Retina (tissue), 1 donor: Measurements from ENCODE around the gene ALG1.
"Not testable (repeated sequence)": the region's sequence is repeated elsewhere in the genome, so short reads cannot be mapped to it uniquely, and the experiment has no call there.

Source experiments
- DNase-seq: peaks from one replicate; pipeline ENCODE4 v3.0.0-alpha.2; 2016

Gene ALG1, protein sequence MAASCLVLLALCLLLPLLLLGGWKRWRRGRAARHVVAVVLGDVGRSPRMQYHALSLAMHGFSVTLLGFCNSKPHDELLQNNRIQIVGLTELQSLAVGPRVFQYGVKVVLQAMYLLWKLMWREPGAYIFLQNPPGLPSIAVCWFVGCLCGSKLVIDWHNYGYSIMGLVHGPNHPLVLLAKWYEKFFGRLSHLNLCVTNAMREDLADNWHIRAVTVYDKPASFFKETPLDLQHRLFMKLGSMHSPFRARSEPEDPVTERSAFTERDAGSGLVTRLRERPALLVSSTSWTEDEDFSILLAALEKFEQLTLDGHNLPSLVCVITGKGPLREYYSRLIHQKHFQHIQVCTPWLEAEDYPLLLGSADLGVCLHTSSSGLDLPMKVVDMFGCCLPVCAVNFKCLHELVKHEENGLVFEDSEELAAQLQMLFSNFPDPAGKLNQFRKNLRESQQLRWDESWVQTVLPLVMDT

DNA sequence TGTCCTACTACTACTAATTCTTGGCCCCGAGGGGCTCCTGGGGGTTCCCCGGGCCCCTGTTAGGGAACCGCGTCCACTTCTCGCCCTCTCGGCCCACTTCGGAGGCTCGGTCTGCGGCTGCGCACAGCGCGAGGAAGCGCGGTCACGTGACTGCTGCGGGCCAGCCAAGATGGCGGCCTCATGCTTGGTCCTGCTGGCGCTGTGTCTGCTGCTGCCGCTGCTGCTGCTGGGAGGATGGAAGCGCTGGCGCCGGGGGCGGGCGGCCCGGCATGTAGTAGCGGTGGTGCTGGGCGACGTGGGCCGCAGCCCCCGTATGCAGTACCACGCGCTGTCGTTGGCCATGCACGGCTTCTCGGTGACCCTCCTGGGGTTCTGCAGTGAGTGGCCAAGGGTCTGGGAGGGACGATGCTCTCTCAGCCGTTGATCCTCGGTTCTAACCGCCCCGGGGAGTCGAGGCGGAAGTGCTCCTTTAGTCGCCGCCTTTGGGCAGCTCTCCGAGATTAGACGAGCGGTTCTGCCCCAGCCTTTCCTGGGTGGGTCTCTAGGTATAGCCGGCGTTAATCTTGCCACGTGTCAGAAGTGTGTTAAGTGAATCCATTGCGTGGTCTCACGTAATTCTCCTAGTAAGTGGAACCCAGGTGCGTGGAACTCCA is at the start of gene ALG1:
TSS of gene ALG1 (plus strand) at position 163 of the 653 bp plus-strand sequence. CDS start at position 170, 7 bp downstream.
- DNase-seq, result peak; percentile 94

DNA sequence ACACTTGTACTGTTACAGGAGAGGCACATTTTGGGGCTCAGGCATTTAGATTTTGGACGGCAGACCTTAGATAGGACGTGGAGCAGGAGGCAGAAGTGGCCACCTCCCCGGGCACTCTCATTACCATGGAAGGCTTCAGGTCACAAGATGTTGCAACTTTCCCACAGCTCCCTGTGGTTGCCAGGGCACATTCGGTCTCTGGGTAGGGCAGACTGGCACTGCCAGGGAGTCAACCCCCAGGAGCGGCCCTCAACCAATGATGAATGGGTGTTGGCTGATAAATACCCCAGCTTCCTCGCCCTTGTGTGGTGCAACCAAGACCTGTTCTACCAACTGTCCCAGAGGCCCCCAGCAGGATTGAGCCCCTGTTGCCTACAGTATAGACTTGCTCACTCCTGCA is 49.1 kb upstream of the ALG1 start:
- DNase-seq, result no peak

DNA sequence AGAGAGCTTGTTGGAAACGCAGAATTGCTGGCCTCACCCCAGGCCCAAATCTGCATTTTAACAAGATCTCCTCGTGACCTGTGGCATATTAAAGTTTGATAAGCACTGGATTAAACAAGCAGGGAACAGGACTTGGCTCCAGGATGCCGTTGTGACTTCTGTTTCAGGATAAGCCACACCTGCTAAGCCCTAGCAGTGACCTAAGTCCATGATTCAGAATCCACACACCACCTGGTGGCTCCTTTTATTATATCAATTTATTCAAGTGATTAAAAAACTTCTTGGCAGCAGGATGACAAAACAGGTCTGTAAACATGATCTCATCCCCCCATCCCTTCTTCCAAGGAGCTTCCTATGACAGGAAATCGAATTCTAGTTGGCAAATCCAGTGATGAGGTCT is 47.0 kb upstream of the ALG1 start:
- DNase-seq, result no peak

DNA sequence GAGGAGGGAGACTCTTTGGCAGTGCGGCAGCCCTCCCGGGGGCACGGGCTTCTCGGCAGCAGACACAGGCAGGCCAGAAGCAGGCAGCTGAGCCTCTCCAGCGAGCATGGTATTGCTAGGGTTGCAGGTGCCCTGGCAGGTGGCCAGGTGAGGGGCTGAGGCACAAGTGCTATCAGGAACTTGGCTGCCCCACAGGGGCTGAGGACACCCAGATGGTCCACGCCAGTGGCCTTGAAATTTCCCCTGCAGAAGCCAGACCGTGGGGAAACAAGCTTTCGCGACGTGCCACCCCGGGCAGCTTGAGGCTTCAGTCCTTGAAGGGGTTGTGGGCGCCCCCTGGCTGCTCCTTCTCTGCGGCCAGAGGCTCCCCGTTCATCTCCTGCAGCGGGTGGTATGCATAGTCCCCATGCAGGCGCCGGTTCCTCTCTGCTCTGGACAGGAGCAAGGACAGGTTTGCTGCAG is 46.4 kb upstream of the ALG1 start:
- no peak for DNase-seq

DNA sequence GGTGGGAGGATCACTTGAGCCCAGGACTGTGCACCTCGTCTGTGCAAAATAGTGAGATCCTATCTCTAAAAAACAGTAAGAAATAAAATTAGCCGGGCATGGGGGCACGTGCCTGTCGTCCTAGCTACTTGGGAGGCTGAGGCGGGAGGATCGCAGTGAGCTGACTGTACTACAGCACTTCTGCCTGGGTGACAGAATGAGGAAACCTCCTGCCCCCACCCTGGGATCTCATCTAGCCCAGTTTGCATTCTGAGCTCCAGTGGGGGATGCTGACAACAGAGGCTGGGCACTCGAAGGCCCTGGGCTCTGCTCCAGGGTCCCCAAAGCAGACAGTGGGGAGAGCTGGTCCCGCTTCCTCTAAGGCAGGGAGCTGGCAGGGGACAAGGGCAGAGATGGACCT is 45.0 kb upstream of the ALG1 start:
- DNase-seq, result no peak

DNA sequence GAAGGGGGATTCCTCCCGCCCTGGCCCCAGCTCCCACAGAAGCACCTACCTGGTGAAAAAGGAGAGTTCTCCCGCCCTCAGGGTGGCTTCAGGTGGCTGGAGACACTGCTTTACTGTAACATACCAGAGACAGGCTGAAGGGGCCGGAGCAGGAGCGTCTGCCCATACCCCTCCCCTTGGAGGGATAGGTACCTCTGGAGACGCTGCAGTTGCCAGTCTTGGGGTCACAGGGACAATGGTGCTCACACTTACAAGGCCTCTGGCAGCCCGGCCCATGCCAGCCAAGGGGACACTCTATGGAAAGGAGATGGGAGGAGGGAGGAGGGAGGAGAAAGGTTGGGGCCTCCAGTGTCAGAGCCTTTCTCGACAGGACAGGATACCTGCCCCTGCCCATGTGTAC is 44.6 kb upstream of the ALG1 start:
- no peak for DNase-seq

DNA sequence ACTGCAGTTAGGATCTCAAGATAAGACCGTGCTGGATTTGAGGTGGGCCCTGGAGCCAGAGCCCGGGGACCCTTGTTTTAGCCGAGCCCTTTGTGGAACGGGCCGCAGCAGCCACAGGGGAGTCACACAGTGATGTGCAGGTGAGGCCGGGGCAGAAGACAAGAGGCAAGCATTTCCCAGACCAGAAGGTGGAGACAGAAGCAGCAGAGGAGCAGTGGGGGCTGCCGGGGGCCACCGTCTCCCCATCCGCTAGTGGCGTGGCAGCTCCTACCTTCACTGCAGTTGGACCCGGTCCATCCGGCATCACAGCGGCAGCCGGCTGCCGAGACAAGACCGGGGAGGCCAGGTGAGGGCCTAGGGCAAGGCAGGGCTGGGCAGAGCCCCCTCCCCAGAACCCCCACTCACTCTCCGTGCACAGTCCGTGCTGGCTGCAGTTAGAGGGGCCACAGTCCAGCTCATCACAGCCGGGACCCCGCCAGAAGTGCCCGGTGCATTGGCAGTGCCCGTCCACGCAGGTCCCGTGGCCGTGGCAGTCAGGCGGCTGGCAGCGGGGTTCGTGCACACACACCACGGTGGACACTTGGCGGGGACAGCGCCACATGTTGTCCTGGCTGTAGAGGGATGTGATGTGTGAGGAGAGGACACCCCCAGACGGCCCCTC is 43.9 kb upstream of the ALG1 start:
- DNase-seq, result no peak

DNA sequence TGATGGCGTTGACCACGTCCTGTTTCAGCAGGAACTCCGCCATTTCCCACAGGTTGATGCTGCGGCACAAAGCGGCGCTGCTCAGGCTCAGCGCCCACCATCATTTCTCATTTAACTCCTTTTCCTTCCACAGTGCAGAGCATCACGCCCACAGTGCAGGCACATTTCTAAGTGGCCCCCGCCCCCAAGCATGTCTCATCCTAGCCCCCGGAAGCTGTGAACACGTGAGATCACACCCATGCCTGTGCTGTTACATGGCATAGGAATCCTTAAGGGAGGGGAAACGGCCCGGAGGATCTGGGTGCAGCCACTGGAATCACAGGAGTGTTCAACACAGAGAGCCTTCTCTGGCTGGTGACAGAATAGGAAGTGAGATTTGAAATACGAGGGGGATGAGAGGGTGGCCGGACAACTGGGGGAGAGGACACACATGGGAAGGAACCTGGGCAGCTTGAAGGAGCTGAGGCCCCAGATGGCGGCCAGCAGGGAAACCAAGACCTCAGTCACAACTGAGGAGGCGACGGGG is 42.6 kb upstream of the ALG1 start:
- no peak for DNase-seq

DNA sequence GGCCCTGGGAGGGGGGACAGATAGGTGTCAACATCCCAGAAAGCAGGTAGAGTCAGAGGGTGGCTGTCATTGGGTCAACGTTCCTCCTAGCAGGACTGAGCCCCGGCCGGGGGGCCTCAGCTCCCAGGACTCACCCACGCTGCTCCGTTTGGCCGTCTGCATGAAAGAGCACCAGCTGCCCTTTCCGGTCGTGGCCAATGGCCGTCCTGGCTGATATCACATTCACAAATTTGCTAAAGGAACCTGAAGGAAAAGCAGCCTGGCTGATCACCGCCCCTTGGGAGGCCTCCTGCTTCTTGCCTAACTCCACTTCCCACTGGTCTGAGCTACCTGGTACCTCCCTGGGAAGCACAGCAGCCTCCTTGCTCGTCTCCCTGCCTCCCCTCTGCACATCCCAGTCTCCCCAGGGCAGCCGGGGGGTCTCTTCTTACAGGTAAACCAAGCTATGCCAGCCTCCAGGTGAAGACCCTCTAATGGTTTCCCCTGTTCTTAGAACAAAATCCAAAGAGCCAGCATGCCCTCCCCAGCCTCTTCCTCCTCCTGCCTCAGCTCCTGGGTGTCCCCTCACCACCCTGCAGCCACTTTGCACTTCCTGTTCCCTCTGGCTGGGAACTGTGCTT is 41.3 kb upstream of the ALG1 start:
- no peak for DNase-seq

DNA sequence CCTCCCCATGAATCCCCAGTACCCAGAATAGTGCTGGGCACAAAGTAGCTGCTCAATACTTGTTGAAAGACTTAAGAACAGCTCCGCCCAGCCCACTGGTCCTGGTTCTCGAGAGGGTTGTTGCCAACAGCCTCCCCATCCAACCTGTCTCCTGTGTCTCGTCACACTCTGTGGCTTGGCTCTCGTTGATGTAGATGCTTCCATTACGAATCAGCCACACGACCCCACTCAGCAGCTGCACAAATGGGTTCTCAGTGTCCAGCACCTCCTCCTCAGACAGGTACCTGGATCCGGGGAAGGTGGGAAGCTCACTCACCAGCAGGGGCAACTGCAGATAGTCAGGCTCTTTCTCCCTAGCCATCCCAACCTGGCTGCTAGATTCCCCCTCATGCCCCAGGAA is 40.0 kb upstream of the ALG1 start:
- no peak for DNase-seq

DNA sequence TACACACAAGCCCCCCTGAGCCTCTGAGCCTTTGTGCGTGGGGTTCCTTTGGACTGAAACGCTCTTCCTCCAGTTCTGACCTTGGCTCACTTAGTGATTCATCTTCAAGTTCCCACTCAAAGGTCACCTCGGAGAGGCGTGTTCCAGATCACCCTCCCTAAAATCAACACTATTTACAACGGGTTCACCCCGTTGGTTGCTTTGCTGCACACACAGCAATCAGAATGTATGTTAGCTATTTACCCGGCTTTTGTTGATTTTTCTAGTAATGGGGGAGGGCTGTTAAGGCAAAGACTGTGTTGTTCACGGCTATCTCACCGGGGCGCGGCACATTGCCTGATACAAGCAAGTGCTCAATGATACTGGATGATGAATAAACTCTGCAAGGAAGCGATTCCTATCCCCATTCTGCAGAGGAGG is 38.9 kb upstream of the ALG1 start:
- no peak for DNase-seq

DNA sequence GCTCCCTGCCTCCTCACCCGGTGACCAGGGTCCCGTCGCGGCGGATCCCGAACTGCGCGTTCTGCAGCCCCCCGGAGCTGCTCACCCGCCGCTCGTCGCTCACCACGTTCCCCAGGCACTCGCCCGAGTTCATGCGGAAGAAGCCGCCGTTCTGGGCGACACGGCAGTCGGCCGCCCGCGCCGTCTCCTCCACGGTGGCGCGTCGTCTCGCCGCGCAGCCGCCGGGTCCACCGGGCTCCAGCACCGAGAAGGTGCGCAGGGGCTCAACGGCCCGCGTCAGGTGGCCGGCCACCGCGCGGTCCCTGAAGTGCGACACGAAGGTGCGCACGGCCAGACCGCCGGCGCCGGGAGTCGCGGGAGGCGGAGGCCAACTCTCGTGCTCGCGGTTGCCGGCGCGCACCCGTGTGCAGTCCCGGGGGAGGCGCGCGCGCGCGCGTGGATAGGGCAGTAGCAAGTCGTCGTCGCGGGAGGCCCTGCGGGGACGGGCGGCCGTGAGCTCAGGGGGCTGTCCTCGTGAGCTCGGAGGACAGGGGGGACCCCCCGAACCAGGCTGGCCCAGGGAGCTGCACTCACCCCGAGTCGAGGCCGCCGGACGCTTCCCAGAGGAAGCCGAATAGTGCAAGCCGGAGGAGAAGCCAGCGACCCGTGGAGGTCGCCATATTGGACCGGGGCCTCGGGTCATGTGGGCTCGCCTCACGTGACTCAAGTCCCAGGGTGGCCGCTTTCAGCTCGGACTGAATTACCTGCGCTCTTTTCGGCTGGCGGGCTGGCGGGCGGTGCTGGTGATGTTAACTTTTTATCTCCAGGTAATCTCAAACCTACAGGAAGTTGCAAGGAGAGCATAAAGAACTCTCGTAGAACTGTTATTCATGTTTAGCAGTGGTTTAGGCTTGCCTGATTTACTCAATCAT is 38.1 kb upstream of the ALG1 start, which contains the start of gene NAGPA:
TSS of gene NAGPA (minus strand) at position 680 of the 911 bp plus-strand sequence. CDS start at position 659, 21 bp downstream.
- DNase-seq, result peak; percentile 95

DNA sequence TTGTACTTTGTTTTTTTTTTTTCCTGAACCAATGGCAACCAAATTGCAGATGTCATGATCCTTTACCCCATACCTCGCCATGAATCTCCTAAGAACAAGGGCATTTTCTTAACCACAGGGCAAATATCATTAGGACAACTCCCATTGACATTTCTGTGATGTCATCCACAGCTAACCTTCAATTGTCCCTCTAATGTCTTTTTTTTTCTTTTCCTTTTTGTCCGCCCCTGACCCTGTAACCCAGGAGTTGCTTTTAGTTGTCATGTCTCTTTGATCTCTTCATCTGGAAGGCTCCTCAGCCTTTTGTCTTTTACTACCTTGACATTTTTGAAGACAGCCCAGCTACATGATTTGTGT is 37.5 kb upstream of the ALG1 start:
- no peak for DNase-seq

DNA sequence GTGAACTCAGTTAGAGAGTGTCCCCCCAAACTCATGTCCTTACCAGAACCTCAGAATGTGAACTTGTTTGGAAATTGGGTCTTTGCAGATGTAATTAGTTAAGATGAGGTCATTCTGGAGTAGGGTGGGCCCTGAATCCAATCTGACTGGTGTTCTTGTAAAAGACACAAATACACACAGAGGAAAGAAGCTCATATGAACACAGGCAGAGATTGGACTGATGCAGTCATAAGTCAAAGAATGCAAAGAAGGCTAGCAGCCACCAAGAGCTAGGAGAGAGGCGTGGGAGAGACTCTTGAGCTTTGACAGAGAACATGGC is 35.8 kb upstream of the ALG1 start:
- DNase-seq, result no peak

DNA sequence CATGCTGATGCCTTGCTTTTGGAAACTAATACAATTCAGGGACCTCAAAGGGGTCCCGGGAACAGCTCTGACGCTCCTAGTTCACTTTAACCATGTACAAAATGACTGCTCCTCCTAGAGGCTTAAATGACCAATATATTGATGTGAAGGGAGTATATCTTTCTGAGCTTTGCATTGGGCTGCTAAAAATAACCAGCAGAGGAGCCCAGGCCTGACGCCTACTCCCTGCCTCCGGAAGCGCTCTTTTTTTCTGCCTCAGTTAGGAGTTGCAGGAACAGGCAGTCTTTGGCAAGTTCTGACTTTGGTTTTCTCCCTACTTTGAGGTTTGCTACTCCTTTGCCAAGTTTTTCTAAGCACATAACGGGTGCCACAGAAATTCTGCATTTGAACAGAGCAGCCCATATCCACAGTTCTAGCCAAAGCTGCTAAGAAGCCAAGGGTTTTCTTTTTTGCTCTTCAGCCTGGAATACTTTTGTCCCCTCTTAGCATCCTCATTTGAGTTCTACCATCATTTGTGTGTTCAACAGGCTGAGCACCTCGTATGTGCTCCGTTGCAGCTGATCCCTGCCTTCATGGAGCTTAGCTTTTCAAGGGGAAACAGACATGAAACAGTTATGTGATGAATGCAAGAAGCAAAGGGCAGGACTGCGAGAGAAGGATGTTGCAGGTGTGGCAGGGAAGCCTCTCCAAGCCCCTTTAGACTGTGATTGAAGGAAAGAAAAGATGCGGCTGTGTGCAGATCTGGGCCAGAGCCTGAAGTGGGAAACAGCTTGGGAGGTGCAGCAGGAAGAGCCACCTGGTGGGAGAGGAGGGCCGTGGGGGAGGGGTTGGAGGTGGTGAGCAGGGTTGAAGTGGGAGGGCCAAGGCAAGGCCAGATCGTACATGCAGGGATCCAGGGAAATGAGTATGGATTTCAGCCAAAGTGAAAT is 35.2 kb upstream of the ALG1 start:
- no peak for DNase-seq

DNA sequence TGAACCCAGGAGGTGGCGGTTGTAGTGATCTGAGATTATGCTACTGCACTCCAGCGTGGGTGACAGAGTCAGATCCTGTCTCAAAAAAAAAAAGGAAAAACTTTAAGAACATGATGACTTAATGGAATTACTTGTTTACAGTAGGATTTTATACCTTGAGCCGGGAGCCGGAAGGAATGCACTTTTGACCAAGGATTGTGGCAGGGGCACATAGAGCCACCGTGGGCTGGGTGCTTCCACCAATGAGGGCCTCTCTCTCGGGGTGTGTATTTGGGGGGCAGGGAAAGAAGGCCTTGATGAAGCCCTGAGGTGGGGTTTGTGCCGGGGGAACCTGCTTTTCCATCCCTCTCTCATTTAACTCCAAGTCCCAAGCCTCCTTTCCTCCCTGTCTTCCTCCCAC is 31.2 kb upstream of the ALG1 start:
- no peak for DNase-seq

DNA sequence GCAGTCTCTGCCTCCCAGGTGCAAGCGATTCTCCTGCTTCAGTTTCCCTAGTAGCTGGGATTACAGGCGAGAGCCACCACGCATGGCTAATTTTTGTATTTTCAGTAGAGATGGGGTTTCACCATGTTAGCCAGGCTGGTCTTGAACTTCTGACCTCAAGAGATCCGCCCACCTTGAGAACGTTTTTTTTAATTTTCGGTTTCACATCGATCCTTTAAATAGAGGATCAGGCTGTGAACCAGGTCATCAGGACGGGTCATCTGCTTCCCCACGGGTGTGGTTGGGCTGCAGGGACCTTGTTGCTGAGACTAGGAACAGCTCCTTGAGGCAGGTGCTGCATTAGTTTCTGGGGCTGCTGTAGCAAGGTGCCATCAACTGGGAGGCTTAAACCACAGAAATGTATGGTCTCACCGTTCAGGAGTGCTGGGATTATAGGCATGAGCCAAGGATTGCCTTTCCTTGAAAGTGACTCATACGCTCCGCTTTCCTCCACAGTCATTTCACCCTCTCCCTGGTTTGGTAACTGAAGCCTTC is 30.0 kb upstream of the ALG1 start:
- DNase-seq, result no peak

DNA sequence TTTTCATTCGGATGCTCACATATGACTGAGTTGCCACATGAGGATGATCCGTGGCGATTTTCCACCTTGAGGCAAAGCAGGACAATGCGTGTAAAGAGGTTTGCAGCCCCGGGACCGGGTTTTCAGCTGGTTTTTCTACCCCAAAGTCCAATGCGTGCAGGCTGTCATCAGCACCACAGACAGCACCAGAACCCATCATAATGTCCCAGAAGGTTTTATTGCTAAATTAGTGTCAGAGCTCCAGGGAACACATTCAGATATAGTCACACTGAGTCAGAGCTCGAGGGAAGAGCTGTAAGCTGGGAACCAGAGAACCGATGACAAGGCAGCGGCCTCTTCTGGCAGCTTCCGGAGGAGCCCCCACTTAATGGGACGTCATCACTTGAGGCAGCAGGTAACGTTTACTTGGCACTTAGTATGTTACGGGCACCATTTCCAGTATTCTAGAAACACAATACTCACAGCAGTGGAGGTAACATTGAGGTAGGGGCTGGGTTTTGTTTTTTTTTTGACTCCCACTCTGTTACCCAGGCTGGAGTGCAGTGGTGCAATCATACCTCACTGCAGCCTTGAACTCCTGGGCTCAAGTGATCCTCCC is 29.0 kb upstream of the ALG1 start:
- no peak for DNase-seq

DNA sequence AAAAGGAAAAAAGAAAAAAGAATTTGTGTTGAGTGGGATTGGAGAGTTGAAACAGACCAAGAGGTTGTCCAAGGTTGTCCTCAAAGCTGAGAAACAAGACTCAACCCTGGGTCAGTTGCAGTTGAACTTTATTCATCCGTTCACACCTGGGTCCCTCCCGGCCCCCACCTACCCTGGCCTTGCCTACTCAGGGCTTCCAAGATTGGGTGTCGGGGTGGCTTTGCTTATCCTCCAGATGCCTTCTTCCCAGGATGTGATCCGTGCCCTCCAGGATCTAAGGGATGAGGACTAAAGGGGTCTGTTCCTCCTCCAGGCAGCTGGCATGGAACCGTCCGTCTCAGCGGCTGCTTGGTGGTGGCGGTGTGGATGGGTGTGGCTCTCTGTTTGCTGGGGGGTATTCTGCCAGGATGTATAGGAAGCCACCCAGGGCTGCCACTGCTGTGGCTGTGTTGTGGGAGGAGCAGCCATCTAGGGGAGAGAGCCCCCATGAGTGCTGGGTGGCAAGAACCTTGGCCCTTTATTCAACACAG is 27.6 kb upstream of the ALG1 start:
- no peak for DNase-seq

DNA sequence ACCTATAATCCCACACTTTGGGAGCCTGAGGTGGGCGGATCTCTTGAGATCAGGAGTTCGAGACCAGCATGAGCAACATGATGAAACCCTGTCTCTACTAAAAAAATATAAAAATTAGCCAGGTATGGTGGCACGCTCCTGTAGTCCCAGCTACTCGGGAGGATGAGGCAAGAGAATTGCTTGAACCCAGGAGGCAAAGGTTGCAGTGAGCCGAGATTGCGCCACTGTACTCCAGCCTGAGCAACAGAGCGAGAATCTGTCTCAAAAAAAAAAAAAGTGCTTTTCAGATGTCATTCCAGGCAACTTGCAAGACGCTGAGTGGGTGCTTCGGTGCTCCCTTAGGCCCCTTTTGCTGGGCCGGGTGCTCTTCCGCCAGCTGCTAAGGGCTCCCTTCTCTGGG is 27.1 kb upstream of the ALG1 start:
- not testable (repeated sequence) for DNase-seq
